Activated CD8-positive, alpha-beta T cell treated with anti-CD3 and anti-CD28 coated beads, Interleukin-2, amount 10 ng/mL, durations not matched to agents 7 days and 5 days (primary cell): Measurements from ENCODE around the gene DNAL1. TPM values are rescaled to one million over a fixed set of nuclear protein-coding genes. Genes with fewer than 3 reads are reported as not detected.

Source experiments
- total RNA-seq, 2 experiments: library from RNA; stranded (reverse); gene quantifications; one replicate each; pipeline ENCODE4 v1.2.3, GENCODE V29; 2021

Gene DNAL1
- total RNA-seq, 2 experiments from 2014 or later = 5.7 to 6.3 TPM

Other genes starting within 250 kb of the DNAL1 start
- gene NUMB, start 186.4 kb upstream of the DNAL1 start, total RNA-seq = 10 to 100 TPM; 37.7 to 40.2 TPM
- gene RIOX1, start 154.1 kb upstream of the DNAL1 start, total RNA-seq = 10 to 100 TPM; 22.2 to 22.8 TPM
- 1 to 10 TPM; 2.0 to 3.2 TPM for gene ACOT1, start 107.8 kb upstream of the DNAL1 start, total RNA-seq
- gene HEATR4, start 86.0 kb upstream of the DNAL1 start, total RNA-seq = not detected
- gene ACOT2, start 75.8 kb upstream of the DNAL1 start, total RNA-seq = 10 to 100 TPM; 10.9 to 11.3 TPM
- gene ACOT4, start 53.1 kb upstream of the DNAL1 start, total RNA-seq = 1 to 10 TPM; 1.2 to 1.3 TPM
- not detected for gene ACOT6, start 32.5 kb upstream of the DNAL1 start, total RNA-seq
- gene PNMA1, start 69.4 kb downstream of the DNAL1 start, total RNA-seq = 10 to 100 TPM; 24.4 to 25.6 TPM
- gene PTGR2, start 206.8 kb downstream of the DNAL1 start, total RNA-seq = 1 to 10 TPM; 1.4 to 1.8 TPM
- gene ZNF410, start 241.9 kb downstream of the DNAL1 start, total RNA-seq = 10 to 100 TPM; 49.7 to 50.2 TPM